Measurements from ENCODE around the gene MRPS6. TPM values are rescaled to one million over a fixed set of nuclear protein-coding genes. Genes with fewer than 3 reads are reported as not detected.

Gene MRPS6
- total RNA-seq, 2 donors from 2014 or later: 221 to 282 TPM

DNA sequence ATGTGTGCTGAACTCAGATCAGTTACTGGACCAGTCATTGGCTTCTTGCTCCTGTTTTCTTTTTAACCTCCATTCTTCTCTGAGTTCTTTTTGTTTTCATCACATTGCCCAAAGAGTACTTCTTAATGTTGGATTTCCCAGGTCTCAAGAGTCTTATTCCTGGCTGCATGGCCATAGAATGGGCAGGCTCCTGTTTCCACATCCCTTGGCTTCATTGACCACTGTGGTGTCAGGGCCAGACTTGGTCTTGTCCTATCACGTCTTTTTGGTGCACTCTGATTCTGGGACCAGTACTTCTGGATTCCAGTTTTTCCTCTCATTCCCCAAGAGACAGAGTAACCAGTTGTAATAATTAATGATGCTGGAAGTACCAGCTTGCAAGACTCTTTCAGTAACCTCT is 41.8 kb downstream of the MRPS6 start:
- no peak overlapping the region for H3K9ac ChIP-seq (ENCODE audit: extremely low read depth, low read length, poor library complexity, severe bottlenecking)
- H3K27me3 Mint-ChIP-seq (ENCODE audit: insufficient read depth): no peaks in the 10 kb centered on the region
- no peak overlapping the region for H3K4me3 Mint-ChIP-seq
- peaks cover 53% of the 10 kb centered on the region for H3K36me3 ChIP-seq (ENCODE audit: control insufficient read depth, insufficient read depth, low read length)
- H3K9me3 Mint-ChIP-seq: peaks cover 7% of the 10 kb centered on the region
- no peaks in the 10 kb centered on the region for H3K27me3 ChIP-seq (ENCODE audit: control insufficient read depth, insufficient read depth, low read length, poor library complexity, severe bottlenecking)
- H3K27ac Mint-ChIP-seq: no peak overlapping the region
- TF ChIP-seq, protein P1, sequence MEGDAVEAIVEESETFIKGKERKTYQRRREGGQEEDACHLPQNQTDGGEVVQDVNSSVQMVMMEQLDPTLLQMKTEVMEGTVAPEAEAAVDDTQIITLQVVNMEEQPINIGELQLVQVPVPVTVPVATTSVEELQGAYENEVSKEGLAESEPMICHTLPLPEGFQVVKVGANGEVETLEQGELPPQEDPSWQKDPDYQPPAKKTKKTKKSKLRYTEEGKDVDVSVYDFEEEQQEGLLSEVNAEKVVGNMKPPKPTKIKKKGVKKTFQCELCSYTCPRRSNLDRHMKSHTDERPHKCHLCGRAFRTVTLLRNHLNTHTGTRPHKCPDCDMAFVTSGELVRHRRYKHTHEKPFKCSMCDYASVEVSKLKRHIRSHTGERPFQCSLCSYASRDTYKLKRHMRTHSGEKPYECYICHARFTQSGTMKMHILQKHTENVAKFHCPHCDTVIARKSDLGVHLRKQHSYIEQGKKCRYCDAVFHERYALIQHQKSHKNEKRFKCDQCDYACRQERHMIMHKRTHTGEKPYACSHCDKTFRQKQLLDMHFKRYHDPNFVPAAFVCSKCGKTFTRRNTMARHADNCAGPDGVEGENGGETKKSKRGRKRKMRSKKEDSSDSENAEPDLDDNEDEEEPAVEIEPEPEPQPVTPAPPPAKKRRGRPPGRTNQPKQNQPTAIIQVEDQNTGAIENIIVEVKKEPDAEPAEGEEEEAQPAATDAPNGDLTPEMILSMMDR (conservative IDR thresholded peaks at IDR 0.05): no peak
- peaks cover 21% of the 10 kb centered on the region for H3K9me3 ChIP-seq (ENCODE audit: control insufficient read depth, low read length)
- peaks cover 59% of the 10 kb centered on the region for H3K36me3 Mint-ChIP-seq (ENCODE audit: low read depth)
- 95 to 100% methylated on average over 1 of the region's 1 CpG for whole genome bisulfite sequencing, 2 experiments (ENCODE audit: insufficient coverage in 1 of 2, insufficient read length in 1 of 2)
- no peak overlapping the region for H3K4me3 ChIP-seq (ENCODE audit: low read length)
- no peak overlapping the region for H3K27ac ChIP-seq (ENCODE audit: low read depth, low read length)
- peaks cover 23% of the 10 kb centered on the region for H3K4me1 Mint-ChIP-seq
- H3K4me1 ChIP-seq (ENCODE audit: control insufficient read depth, insufficient read depth, low read length): peaks cover 4% of the 10 kb centered on the region
- DNase-seq: no peak

DNA sequence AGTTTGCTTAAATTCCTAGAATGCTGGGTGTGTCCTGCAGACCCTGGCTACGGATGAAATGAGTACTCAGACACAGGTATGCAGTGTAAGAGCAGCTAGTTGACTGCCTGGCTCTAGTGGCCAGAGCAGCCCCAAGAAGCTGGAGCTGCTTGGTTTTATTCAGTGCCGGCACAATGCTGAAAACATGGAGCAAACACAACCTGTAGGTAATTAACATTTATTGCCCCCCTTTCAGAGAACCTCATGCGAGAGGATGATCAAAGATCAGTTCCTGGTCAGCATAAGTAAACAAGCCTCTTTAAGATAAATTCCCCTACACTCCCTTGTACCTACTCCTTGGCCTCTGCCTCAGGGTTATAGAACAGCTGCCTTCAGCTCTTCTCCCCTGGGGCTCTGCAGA is 43.2 kb downstream of the MRPS6 start:
- Histone ChIP-seq H3K36me3 (ENCODE audit: control insufficient read depth, insufficient read depth, low read length) (peaks cover 56% of the 10 kb centered on the region), H3K4me3 (ENCODE audit: low read length) (no peak overlapping the region), H3K4me1 (ENCODE audit: control insufficient read depth, insufficient read depth, low read length) (no peaks in the 10 kb centered on the region), H3K27me3 (ENCODE audit: control insufficient read depth, insufficient read depth, low read length, poor library complexity, severe bottlenecking) (no peaks in the 10 kb centered on the region), H3K27ac (ENCODE audit: low read depth, low read length) (no peak overlapping the region), H3K9ac (ENCODE audit: extremely low read depth, low read length, poor library complexity, severe bottlenecking) (no peak overlapping the region), H3K9me3 (ENCODE audit: control insufficient read depth, low read length) (peaks cover 21% of the 10 kb centered on the region)
- H3K27me3 Mint-ChIP-seq (ENCODE audit: insufficient read depth): no peaks in the 10 kb centered on the region
- H3K4me1 Mint-ChIP-seq: peaks cover 17% of the 10 kb centered on the region
- H3K27ac Mint-ChIP-seq: no peak overlapping the region
- DNase-seq: no peak
- WGBS, 2 experiments (ENCODE audit: insufficient coverage in 1 of 2, insufficient read length in 1 of 2): 93 to 100% methylated on average over 3 of the region's 3 CpGs
- H3K4me3 Mint-ChIP-seq: no peak overlapping the region
- TF ChIP-seq, protein P1 (conservative IDR thresholded peaks at IDR 0.05): no peak
- H3K9me3 Mint-ChIP-seq: peaks cover 7% of the 10 kb centered on the region
- peaks cover 58% of the 10 kb centered on the region for H3K36me3 Mint-ChIP-seq (ENCODE audit: low read depth)

DNA sequence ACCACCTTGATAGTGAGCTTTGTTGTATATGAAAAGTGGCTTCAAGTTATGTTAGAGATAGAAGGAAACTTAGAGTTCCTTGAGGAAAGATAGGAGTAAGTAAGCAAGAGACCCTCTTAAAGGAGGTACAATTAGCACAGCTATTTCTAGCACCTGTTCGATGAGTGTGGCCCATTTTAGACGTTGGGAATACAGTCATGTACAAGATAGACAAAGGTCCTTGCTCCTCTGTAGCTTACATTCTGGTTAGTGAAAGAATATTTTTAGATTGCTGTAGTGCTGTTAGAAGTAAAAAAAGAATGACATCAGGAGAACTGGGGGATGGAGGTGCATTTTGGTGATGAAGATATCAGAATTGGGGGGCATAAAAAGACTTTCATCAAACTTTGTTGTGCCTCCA is 47.5 kb downstream of the MRPS6 start:
- H3K9me3 Mint-ChIP-seq: peaks cover 7% of the 10 kb centered on the region
- WGBS, 2 experiments (ENCODE audit: insufficient coverage in 1 of 2, insufficient read length in 1 of 2): 94 to 97% methylated on average over 2 of the region's 2 CpGs
- no peaks in the 10 kb centered on the region for H3K27me3 Mint-ChIP-seq (ENCODE audit: insufficient read depth)

More for the DNA sequence above, 47.5 kb downstream of the MRPS6 start:
- TF ChIP-seq, protein P1 (conservative IDR thresholded peaks at IDR 0.05): no peak
- H3K4me3 Mint-ChIP-seq: no peak overlapping the region
- Histone ChIP-seq H3K27ac (ENCODE audit: low read depth, low read length) (no peak overlapping the region), H3K27me3 (ENCODE audit: control insufficient read depth, insufficient read depth, low read length, poor library complexity, severe bottlenecking) (no peaks in the 10 kb centered on the region), H3K9ac (ENCODE audit: extremely low read depth, low read length, poor library complexity, severe bottlenecking) (no peak overlapping the region), H3K4me1 (ENCODE audit: control insufficient read depth, insufficient read depth, low read length) (no peaks in the 10 kb centered on the region), H3K9me3 (ENCODE audit: control insufficient read depth, low read length) (peaks cover 12% of the 10 kb centered on the region), H3K4me3 (ENCODE audit: low read length) (no peak overlapping the region), H3K36me3 (ENCODE audit: control insufficient read depth, insufficient read depth, low read length) (peaks cover 67% of the 10 kb centered on the region)
- DNase-seq: no peak
- no peak overlapping the region for H3K27ac Mint-ChIP-seq
- H3K4me1 Mint-ChIP-seq: no peaks in the 10 kb centered on the region
- peaks cover 48% of the 10 kb centered on the region for H3K36me3 Mint-ChIP-seq (ENCODE audit: low read depth)
